Type B pancreatic cell (in vitro differentiated cells): ENCODE data around the gene SSTR4. TPM values are rescaled to one million over a fixed set of nuclear protein-coding genes. Genes with fewer than 3 reads are reported as not detected.

Experiments
- DNase-seq: peaks from one replicate; pipeline ENCODE4 v3.0.0; 2021; ENCODE audit warnings: mixed read lengths; ENCODE audit not compliant: unreplicated experiment; ENCODE audit errors: extremely low spot score
- H3K27ac Mint-ChIP-seq: 2 replicates; pipeline ENCODE4 v1.8.0; 2021; ENCODE audit warnings: mild to moderate bottlenecking, mixed read lengths
- H3K27me3 Mint-ChIP-seq: 2 replicates; pipeline ENCODE4 v1.8.0; 2021; ENCODE audit warnings: mixed read lengths
- H3K36me3 Mint-ChIP-seq: 2 replicates; pipeline ENCODE4 v1.8.0; 2021; ENCODE audit warnings: mixed read lengths
- H3K4me1 Mint-ChIP-seq: one replicate; pipeline ENCODE4 v1.8.0; 2021; ENCODE audit warnings: mixed read lengths; ENCODE audit not compliant: unreplicated experiment
- H3K4me3 Mint-ChIP-seq: 2 replicates; pipeline ENCODE4 v1.8.0; 2021; ENCODE audit warnings: mild to moderate bottlenecking, mixed read lengths
- H3K9me3 Mint-ChIP-seq: 2 replicates; pipeline ENCODE4 v1.8.0; 2021; ENCODE audit warnings: mixed read lengths
- CTCF ChIP-seq: fragments of 200-600 bp; sonication (generic); conservative IDR thresholded peaks from 2 replicates; pipeline ENCODE4 v1.5.0; 2021; ENCODE audit warnings: antibody characterized with exemption, mild to moderate bottlenecking
- total RNA-seq: library from RNA; stranded (reverse); gene quantifications from 2 replicates; pipeline ENCODE4 v1.2.1, GENCODE V29; 2021; ENCODE audit warnings: low replicate concordance

The SSTR4 gene
- total RNA-seq, 1 donor from 2014 or later = not detected

DNA sequence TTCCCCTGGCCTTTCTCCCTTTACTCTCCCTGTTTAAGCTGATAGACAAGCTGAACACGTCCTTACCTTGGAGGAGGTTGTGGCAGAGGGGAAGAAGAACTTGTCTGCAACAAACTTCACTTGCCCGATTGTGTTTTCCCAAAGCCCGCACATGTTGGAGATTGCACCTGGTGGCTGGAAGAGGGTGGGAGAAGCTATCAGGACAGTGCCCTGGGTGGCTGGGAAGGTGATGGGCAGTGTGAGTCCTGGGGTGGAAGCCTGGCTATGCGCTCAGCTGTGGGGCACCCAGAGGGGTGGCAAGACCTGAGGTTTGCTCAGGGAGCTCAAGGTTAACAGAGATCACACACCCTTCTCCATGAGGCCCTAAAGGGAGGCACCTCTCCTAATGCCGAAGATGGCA lies 25.0 kb upstream of the SSTR4 start:
- H3K4me1 Mint-ChIP-seq = no peaks in the 10 kb centered on the region
- DNase-seq = no peak
- H3K27ac Mint-ChIP-seq = no peak overlapping the region
- H3K27me3 Mint-ChIP-seq = peaks cover 6% of the 10 kb centered on the region
- H3K4me3 Mint-ChIP-seq = no peak overlapping the region
- no peaks in the 10 kb centered on the region for H3K36me3 Mint-ChIP-seq
- no peak for TF ChIP-seq CTCF
- no peaks in the 10 kb centered on the region for H3K9me3 Mint-ChIP-seq

GRCh38 chr20:23011008-23011721 lies 23.9 kb upstream of the SSTR4 start:
- H3K9me3 Mint-ChIP-seq = no peaks in the 10 kb centered on the region
- no peaks in the 10 kb centered on the region for H3K36me3 Mint-ChIP-seq
- H3K27ac Mint-ChIP-seq = no peak overlapping the region
- H3K27me3 Mint-ChIP-seq = peaks cover 3% of the 10 kb centered on the region
- no peak overlapping the region for H3K4me3 Mint-ChIP-seq
- no peaks in the 10 kb centered on the region for H3K4me1 Mint-ChIP-seq
- DNase-seq = no peak
- no peak for TF ChIP-seq CTCF

DNA sequence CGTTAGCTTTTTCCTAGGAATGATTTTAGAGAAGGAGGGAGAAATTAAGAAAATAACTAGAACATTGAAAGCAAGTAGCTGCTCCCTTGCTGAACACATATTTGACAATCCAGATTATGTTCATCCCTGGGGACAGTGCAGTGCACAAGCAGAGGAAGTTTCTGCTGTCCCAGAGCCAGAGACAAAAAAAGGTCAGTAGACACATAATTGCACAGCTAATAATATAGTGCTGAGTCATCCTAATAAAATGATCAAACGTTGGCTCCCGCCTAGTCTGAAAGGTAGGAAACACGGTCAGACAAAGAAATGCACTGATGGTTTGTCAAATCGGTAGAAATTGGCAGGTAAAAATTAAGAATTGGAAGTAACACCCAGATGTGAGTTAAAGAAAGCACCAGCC lies 21.7 kb upstream of the SSTR4 start:
- no peaks in the 10 kb centered on the region for H3K9me3 Mint-ChIP-seq
- H3K27ac Mint-ChIP-seq = no peak overlapping the region
- DNase-seq = no peak
- no peaks in the 10 kb centered on the region for H3K36me3 Mint-ChIP-seq
- no peaks in the 10 kb centered on the region for H3K4me1 Mint-ChIP-seq
- H3K27me3 Mint-ChIP-seq = peaks cover 4% of the 10 kb centered on the region
- no peak for TF ChIP-seq CTCF
- no peak overlapping the region for H3K4me3 Mint-ChIP-seq

DNA sequence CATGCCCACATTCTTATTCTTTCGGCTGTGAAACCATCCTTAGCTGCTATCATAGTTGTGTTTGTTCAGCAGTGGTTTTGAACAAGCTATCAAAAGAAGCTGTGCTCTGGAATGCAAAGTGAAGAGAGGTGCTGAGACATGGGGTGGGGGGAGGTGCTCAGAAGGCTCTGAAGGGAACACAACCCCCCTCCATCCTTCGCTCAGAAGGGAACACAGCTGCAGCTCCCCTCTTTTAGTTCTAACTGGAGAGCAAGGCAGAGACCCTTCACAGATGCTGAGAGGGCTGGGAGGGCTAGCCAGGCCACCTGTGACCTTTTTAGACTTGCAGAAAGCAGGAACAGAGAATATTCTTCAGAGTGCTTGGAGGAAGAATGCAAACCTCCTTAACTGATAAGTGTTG lies 17.6 kb upstream of the SSTR4 start:
- no peaks in the 10 kb centered on the region for H3K9me3 Mint-ChIP-seq
- TF ChIP-seq CTCF = no peak
- H3K4me3 Mint-ChIP-seq = no peak overlapping the region
- DNase-seq = no peak
- H3K27me3 Mint-ChIP-seq = peaks cover 3% of the 10 kb centered on the region
- H3K4me1 Mint-ChIP-seq = peaks cover 7% of the 10 kb centered on the region
- no peak overlapping the region for H3K27ac Mint-ChIP-seq
- H3K36me3 Mint-ChIP-seq = no peaks in the 10 kb centered on the region

DNA sequence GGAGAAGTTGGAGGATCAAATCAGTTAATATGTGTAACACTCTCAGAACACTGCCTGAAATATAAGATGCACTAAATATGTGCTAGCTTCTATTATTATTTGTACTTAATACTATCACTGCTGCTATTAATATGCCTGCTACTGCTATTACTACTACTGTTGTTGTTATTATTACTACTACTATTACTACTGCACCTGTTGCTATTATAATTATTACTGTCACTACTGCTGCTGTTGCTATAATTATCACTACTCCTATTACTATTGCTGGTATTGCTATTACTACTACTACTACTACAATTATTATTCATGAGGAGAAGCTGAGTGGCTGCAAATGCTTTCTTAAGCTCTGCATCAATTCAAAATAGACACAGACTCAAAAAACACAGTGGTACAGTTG lies 16.7 kb upstream of the SSTR4 start:
- peaks cover 12% of the 10 kb centered on the region for H3K4me1 Mint-ChIP-seq
- TF ChIP-seq CTCF = no peak
- DNase-seq = no peak
- H3K9me3 Mint-ChIP-seq = no peaks in the 10 kb centered on the region
- peaks cover 6% of the 10 kb centered on the region for H3K27me3 Mint-ChIP-seq
- H3K4me3 Mint-ChIP-seq = no peak overlapping the region
- H3K36me3 Mint-ChIP-seq = no peaks in the 10 kb centered on the region
- H3K27ac Mint-ChIP-seq = no peak overlapping the region
